Body of pancreas (tissue), 4 donors: ENCODE results near the gene CYB5RL. TPM values are rescaled to one million over a fixed set of nuclear protein-coding genes. Genes with fewer than 3 reads are reported as not detected.

Experiments
- ATAC-seq: fragments of 150-250 bp; one replicate; pipeline ENCODE4 v1.9.1; 2016
- DNase-seq, 4 donors: peaks; one replicate each; pipeline ENCODE4 v3.0.0-alpha.2; 2019
- H3K27ac ChIP-seq, 4 donors: fragments of 200-600 bp; sonication (generic); 1 replicate in 3 of 4; 2 replicates in 1 of 4; pipeline versions ENCODE4 v1.5.1 to v1.6.1; 2016 to 2019; ENCODE audit warnings: mild to moderate bottlenecking in 1 of 4, mixed read lengths in 1 of 4, moderate library complexity in 1 of 4
- H3K27me3 ChIP-seq, 2 donors: fragments of 200-600 bp; sonication (generic); one replicate each; pipeline ENCODE4 v1.6.0; 2016; ENCODE audit warnings: mild to moderate bottlenecking in 1 of 2
- H3K36me3 ChIP-seq, 2 donors: fragments of 200-600 bp; sonication (generic); replicated peaks in 1 of 2; 2 replicates each; pipeline ENCODE4 v1.5.1; 2016; ENCODE audit warnings: low read depth in 2 of 2; ENCODE audit not compliant: insufficient read depth in 1 of 2
- H3K4me1 ChIP-seq: fragments of 200-600 bp; sonication (generic); one replicate; pipeline ENCODE4 v1.6.0; 2016
- H3K4me3 ChIP-seq, 2 donors: fragments of 200-600 bp; sonication (generic); 1 replicate in 1 of 2; 2 replicates in 1 of 2; pipeline ENCODE4 v1.5.1; 2016 to 2019
- H3K9me3 ChIP-seq, 3 donors: fragments of 200-600 bp; sonication (generic); 1 replicate in 2 of 3; 2 replicates in 1 of 3; pipeline ENCODE4 v1.5.1; 2016
- POLR2A ChIP-seq, 3 donors: fragments of 450-650 bp; IDR thresholded peaks; one replicate each; pipeline ENCODE4 v1.6.1; 2016; ENCODE audit warnings: antibody characterized with exemption in 3 of 3, mild to moderate bottlenecking in 2 of 3
- WGBS, 2 donors: methylation state at CpG; one replicate each; pipeline ENCODE4 v1.1.5; 2017; 5-methylcytosine and 5-hydroxymethylcytosine counted together
- intact Hi-C: fragments of 100-400 bp; cut with DNase I; formaldehyde crosslinking; loops from one replicate; pipeline ENCODE4 v1.15.1; 2023
- total RNA-seq, 2 donors: library from RNA; depleted of rRNA; stranded (reverse); fragments of >200 nt; gene quantifications; one replicate each; pipeline ENCODE4 v1.1.0, GENCODE V29; 2016
- TF ChIP-seq, protein P1 (sequence below), 7 experiments: fragments of 450-650 bp in 4 of 7; fragments of 200-600 bp in 3 of 7; sonication (generic) in 3 of 7; IDR thresholded peaks; one replicate each; pipeline ENCODE4 v1.5.1; 2016 to 2019; ENCODE audit warnings: antibody characterized with exemption in 7 of 7

CYB5RL gene
- total RNA-seq, 2 donors from 2014 or later: 6.5 to 13.2 TPM

DNA sequence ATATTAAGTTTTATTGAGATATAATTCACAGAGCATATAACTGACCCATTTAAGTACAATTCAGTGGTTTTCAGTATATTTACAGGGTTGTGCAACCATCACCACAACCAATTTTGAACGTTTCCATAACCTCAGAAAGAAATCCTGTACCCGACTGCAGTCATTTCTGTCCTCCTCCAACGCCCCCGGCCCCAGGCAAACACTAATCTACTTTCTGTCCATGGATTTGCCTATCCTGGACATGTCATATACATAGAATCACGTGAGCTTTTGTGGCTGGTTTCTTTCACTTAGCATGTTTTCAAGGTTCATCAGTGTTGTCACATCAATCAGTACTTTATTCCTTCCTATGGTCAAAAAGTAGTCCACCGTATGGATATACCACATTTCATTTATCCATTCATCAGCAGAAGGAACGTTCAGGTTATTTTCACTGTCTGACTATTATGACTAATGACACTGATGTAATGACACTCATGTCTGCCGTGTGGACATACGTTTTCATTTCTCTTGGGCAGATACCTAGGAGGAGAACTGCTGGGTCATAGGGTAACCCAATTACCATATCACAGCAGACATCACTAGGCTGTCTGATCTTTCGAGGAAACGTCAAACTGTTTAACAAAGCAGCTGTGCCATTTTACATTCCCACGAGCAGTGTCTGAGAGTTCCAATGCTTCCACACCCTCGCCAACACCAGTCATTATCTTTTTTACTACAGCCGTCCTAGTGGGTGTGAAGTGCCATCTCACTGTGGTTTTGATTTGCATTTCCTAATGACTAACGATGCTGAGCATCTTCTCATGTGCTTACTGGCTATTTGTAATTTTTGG lies 30.9 kb upstream of the CYB5RL start:
- intact Hi-C loops: no loop called here
- no peaks in the 10 kb centered on the region for H3K9me3 ChIP-seq
- 72 to 85% methylated on average over 15 of the region's 15 CpGs for WGBS, 2 donors
- DNase-seq (no peak), ATAC-seq (no peak)
- peaks cover 12% of the 10 kb centered on the region for H3K4me1 ChIP-seq
- H3K27me3 ChIP-seq: no peaks in the 10 kb centered on the region
- H3K27ac ChIP-seq: no peak overlapping the region
- TF ChIP-seq, protein P1, sequence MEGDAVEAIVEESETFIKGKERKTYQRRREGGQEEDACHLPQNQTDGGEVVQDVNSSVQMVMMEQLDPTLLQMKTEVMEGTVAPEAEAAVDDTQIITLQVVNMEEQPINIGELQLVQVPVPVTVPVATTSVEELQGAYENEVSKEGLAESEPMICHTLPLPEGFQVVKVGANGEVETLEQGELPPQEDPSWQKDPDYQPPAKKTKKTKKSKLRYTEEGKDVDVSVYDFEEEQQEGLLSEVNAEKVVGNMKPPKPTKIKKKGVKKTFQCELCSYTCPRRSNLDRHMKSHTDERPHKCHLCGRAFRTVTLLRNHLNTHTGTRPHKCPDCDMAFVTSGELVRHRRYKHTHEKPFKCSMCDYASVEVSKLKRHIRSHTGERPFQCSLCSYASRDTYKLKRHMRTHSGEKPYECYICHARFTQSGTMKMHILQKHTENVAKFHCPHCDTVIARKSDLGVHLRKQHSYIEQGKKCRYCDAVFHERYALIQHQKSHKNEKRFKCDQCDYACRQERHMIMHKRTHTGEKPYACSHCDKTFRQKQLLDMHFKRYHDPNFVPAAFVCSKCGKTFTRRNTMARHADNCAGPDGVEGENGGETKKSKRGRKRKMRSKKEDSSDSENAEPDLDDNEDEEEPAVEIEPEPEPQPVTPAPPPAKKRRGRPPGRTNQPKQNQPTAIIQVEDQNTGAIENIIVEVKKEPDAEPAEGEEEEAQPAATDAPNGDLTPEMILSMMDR (IDR thresholded peaks at IDR 0.05): no peak
- H3K4me3 ChIP-seq: no peak overlapping the region
- H3K36me3 ChIP-seq: no peaks in the 10 kb centered on the region

DNA sequence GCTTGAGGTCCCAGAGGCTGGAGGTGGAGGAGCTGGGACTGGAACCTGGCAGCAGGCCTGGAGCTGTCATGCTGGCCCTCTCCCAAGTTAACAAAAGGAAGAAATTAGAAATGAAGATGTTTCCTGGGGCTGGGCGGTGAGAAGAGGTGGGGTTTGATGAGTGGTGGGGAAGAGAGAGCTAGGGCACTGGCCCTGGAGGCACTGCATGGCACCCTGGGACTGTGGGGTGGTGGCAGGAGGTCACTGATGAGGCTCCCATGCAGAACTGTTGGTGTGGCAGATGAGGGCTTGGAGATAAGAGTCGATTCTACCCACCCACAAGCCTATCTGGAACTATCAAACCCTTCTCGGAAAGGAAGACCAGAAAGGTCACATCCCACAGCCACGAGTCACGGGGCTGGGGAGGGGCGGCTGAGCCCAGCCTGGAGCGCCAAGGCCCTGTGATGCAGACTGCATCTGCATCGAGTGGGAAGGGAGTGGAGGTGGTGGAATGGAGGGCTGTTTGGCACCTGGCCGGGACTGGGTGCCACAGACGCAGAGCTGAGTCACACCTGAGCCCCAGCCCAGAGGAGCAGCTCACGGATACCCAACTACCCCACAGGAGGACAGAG lies 29.6 kb upstream of the CYB5RL start:
- ATAC-seq (no peak), DNase-seq (peak in 1 of 4 donors; percentile 44)
- Histone ChIP-seq H3K36me3 (no peaks in the 10 kb centered on the region), H3K9me3 (no peaks in the 10 kb centered on the region), H3K4me3 (no peak overlapping the region), H3K27me3 (no peaks in the 10 kb centered on the region), H3K27ac (no peak overlapping the region), H3K4me1 (peaks cover 12% of the 10 kb centered on the region)
- intact Hi-C loops: no loop called here
- TF ChIP-seq, protein P1 (IDR thresholded peaks at IDR 0.05): no peak
- TF ChIP-seq POLR2A (IDR thresholded peaks at IDR 0.05): no peak
- WGBS, 2 donors: 67 to 69% methylated on average over 11 of the region's 11 CpGs

DNA sequence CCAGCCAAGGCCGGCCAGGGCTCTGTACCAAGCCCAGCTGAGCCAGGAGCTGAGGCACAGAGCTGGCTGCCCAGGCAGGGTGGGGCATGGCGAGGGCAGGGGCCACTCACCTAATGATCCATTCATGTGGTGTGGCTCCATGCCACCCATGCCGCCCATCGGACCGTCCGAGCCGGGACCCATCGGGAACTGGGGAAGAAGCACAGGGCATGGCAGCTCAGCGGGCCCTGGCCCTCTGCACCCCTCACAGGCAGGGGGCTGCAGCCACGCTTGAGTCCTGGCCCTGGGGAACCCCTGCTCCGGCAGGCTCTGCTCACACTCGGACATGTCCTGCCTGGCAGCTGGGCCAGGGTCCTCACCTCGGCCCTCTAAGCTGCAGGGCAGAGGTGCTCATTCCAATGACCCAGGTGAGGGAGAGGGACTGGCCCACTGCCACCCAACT lies 28.8 kb upstream of the CYB5RL start:
- H3K9me3 ChIP-seq: no peaks in the 10 kb centered on the region
- H3K27me3 ChIP-seq: no peaks in the 10 kb centered on the region
- intact Hi-C loops: no loop called here
- no peaks in the 10 kb centered on the region for H3K36me3 ChIP-seq
- H3K27ac ChIP-seq: no peak overlapping the region
- 94% methylated on average over 10 to 12 of the region's 13 CpGs for WGBS, 2 donors
- no peak overlapping the region for H3K4me3 ChIP-seq
- no peak for DNase-seq
- TF ChIP-seq, protein P1 (IDR thresholded peaks at IDR 0.05): no peak
- no peak for TF ChIP-seq POLR2A (IDR thresholded peaks at IDR 0.05)
- no peak for ATAC-seq
- H3K4me1 ChIP-seq: peaks cover 12% of the 10 kb centered on the region

DNA sequence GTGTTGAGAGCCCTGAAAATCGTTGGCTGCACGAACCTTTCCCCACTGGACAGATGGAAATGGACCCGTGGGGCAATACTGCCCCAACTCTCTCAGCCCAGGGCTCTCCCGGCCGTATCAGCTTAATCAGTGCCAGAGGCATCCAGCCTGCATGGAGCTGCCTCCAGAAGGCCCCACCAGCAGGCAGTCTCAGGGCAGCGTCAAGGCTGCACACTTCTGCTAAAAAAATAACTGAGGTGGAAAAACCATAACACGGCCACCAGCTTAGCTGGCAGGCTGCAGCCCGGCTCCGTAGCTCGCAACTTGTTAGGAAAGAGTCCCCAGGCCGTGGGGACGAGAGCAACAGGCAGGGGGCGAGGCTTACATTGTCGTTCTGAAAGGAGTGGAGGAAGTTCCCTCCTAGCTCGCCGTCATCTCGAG lies 28.1 kb upstream of the CYB5RL start:
- H3K4me3 ChIP-seq: no peak overlapping the region
- peak overlapping the region; percentile 24 to 56 (median 46) for H3K27ac ChIP-seq
- 71 to 84% methylated on average over 17 of the region's 17 CpGs for WGBS, 2 donors
- H3K9me3 ChIP-seq: no peaks in the 10 kb centered on the region
- intact Hi-C loops: no loop called here
- DNase-seq (no peak), ATAC-seq (no peak)
- peaks cover 12% of the 10 kb centered on the region for H3K4me1 ChIP-seq
- H3K27me3 ChIP-seq: no peaks in the 10 kb centered on the region
- H3K36me3 ChIP-seq: no peaks in the 10 kb centered on the region
- TF ChIP-seq POLR2A (IDR thresholded peaks at IDR 0.05): no peak
- TF ChIP-seq, protein P1 (IDR thresholded peaks at IDR 0.05): no peak
